Astrocyte (in vitro differentiated cells and primary cell): ENCODE results near the gene TANK. TPM values are rescaled to one million over a fixed set of nuclear protein-coding genes. Genes with fewer than 3 reads are reported as not detected.
"Not testable (repeated sequence)": the region's sequence is repeated elsewhere in the genome, so short reads cannot be mapped to it uniquely, and the experiment has no call there.

Experiments used
- DNase-seq: peaks from one replicate; pipeline ENCODE4 v3.0.0-alpha.2; 2010; ENCODE audit warnings: low read depth
- FAIRE-seq: peaks from 2 replicates; lab custom pipeline; 2011; peaks lifted over from hg19 to GRCh38; lab: Jason Lieb, UNC
- H2AFZ ChIP-seq: 2 replicates; pipeline ENCODE4 v1.6.0; 2012; ENCODE audit warnings: low read depth, low read length, inconsistent platforms
- H3K27ac ChIP-seq: 2 replicates; pipeline ENCODE4 v1.5.1; 2011; ENCODE audit warnings: low read depth, low read length, inconsistent platforms
- H3K27me3 ChIP-seq: 2 replicates; pipeline ENCODE4 v1.6.0; 2011; ENCODE audit warnings: low read length, inconsistent platforms; ENCODE audit not compliant: insufficient read depth
- H3K36me3 ChIP-seq: 2 replicates; pipeline ENCODE4 v1.5.1; 2011; ENCODE audit warnings: low read length, inconsistent platforms; ENCODE audit not compliant: insufficient read depth
- H3K4me1 ChIP-seq: 2 replicates; pipeline ENCODE4 v1.5.1; 2011; ENCODE audit warnings: low read length, inconsistent platforms; ENCODE audit not compliant: insufficient read depth
- H3K4me2 ChIP-seq: 2 replicates; pipeline ENCODE4 v1.6.0; 2012; ENCODE audit warnings: low read length, inconsistent platforms
- H3K4me3 ChIP-seq: 2 replicates; pipeline ENCODE4 v1.5.1; 2011; ENCODE audit warnings: low read depth, mild to moderate bottlenecking, low read length, inconsistent platforms; ENCODE audit not compliant: insufficient read depth
- H3K79me2 ChIP-seq: 2 replicates; pipeline ENCODE4 v1.6.0; 2012; ENCODE audit warnings: mild to moderate bottlenecking, low read length, inconsistent platforms; ENCODE audit not compliant: insufficient read depth
- H3K9ac ChIP-seq: 2 replicates; pipeline ENCODE4 v1.6.0; 2012; ENCODE audit warnings: mild to moderate bottlenecking, low read length, inconsistent platforms
- H3K9me3 ChIP-seq: 2 replicates; pipeline ENCODE4 v1.5.1; 2012; ENCODE audit warnings: low read depth, mild to moderate bottlenecking, low read length, inconsistent platforms; ENCODE audit not compliant: insufficient read depth
- H4K20me1 ChIP-seq: 2 replicates; pipeline ENCODE4 v1.6.0; 2012; ENCODE audit warnings: low read length, inconsistent platforms; ENCODE audit not compliant: insufficient read depth
- H3K27ac Mint-ChIP-seq: one replicate; pipeline ENCODE4 v1.8.0; 2021; ENCODE audit warnings: mild to moderate bottlenecking, mixed read lengths; ENCODE audit not compliant: unreplicated experiment
- H3K27me3 Mint-ChIP-seq: one replicate; pipeline ENCODE4 v1.8.0; 2021; ENCODE audit warnings: low read depth, mixed read lengths; ENCODE audit not compliant: unreplicated experiment
- H3K36me3 Mint-ChIP-seq: one replicate; pipeline ENCODE4 v1.8.0; 2021; ENCODE audit warnings: low read depth, mixed read lengths; ENCODE audit not compliant: unreplicated experiment
- H3K4me1 Mint-ChIP-seq: one replicate; pipeline ENCODE4 v1.8.0; 2021; ENCODE audit warnings: low read depth, mixed read lengths; ENCODE audit not compliant: unreplicated experiment
- H3K4me3 Mint-ChIP-seq: one replicate; pipeline ENCODE4 v1.8.0; 2021; ENCODE audit warnings: mild to moderate bottlenecking, moderate library complexity, mixed read lengths; ENCODE audit not compliant: unreplicated experiment
- H3K9me3 Mint-ChIP-seq: one replicate; pipeline ENCODE4 v1.8.0; 2021; ENCODE audit warnings: mild to moderate bottlenecking, mixed read lengths; ENCODE audit not compliant: unreplicated experiment
- CTCF ChIP-seq: IDR thresholded peaks from 2 replicates; pipeline ENCODE4 v1.5.1; 2011; ENCODE audit warnings: low read depth, mild to moderate bottlenecking, inconsistent platforms, low read length, moderate library complexity; ENCODE audit not compliant: insufficient read depth
- EZH2 ChIP-seq: IDR thresholded peaks from 2 replicates; pipeline ENCODE4 v1.6.1; 2012; ENCODE audit warnings: mild to moderate bottlenecking, low read length, inconsistent platforms; ENCODE audit not compliant: insufficient read depth
- total RNA-seq: library from RNA; stranded (reverse); gene quantifications from 2 replicates; pipeline ENCODE4 v1.2.1, GENCODE V29; 2021

Gene TANK
- total RNA-seq, 1 donor from 2014 or later, result 55.7 TPM

DNA sequence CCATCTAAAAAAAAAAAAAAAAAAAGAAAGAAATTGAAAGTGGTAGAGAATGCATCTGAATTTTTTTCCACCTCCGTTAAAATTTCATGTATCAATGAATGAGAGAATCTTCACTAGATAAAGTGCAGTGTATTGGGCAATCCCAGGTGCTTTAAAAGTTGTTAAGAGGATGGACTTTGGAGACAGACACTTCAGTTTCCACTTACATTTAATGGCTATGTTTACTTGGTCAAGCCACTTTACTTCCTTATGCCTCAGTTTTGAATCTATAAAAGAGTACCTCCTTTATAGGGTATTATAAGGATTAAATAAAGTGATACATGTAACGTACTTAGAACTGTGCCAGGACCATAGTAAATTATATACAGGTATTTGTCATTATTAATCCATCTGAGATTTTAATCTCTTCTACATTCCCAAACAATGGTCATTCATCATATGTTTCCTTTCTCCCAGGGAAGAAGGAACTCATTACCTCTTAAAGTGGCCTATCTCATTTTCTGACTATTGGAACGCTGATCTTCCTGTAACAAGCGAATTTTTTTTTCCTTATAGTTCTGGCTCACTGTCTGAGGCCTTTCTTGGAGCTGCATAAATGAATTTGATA, 29.1 kb upstream of the TANK start:
- H3K36me3 ChIP-seq, result no peaks in the 10 kb centered on the region
- H3K9ac ChIP-seq, result no peak overlapping the region
- no peaks in the 10 kb centered on the region for H3K79me2 ChIP-seq
- no peak for FAIRE-seq
- no peaks in the 10 kb centered on the region for H3K9me3 ChIP-seq
- Mint-ChIP-seq H3K27ac (no peak overlapping the region), H3K4me1 (peaks cover 10% of the 10 kb centered on the region), H3K27me3 (no peaks in the 10 kb centered on the region), H3K9me3 (no peaks in the 10 kb centered on the region), H3K4me3 (no peak overlapping the region), H3K36me3 (no peaks in the 10 kb centered on the region)
- no peak overlapping the region for H3K4me2 ChIP-seq
- no peak for TF ChIP-seq EZH2
- TF ChIP-seq CTCF, result no peak
- no peak overlapping the region for H2AFZ ChIP-seq
- no peaks in the 10 kb centered on the region for H4K20me1 ChIP-seq
- H3K4me3 ChIP-seq, result no peak overlapping the region
- no peak overlapping the region for H3K27ac ChIP-seq
- no peaks in the 10 kb centered on the region for H3K27me3 ChIP-seq
- DNase-seq, result no peak
- peaks cover 17% of the 10 kb centered on the region for H3K4me1 ChIP-seq

DNA sequence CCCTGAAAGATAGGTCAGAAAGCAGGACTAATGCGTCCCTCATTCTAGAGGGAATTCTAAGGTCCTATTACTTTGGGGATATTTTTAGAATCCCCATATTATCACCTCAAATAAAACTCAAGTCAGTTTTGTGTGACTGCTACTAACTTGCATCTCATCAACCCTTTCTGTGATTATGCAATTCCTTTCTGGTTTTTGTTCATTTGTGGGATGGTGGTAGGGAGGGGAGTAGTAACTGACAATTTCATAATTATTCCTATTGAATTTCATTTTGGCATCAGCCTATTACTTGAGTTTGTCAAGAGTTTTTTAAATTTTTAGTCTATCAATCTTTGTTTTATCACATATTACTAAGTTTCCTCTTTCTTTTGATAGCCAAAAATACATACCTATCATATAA, 28.4 kb upstream of the TANK start:
- Histone ChIP-seq H3K27me3 (no peaks in the 10 kb centered on the region), H4K20me1 (no peaks in the 10 kb centered on the region), H3K4me1 (peaks cover 21% of the 10 kb centered on the region), H3K36me3 (no peaks in the 10 kb centered on the region), H3K4me3 (no peak overlapping the region), H3K79me2 (no peaks in the 10 kb centered on the region), H3K9me3 (no peaks in the 10 kb centered on the region), H3K27ac (no peak overlapping the region), H3K9ac (no peak overlapping the region), H3K4me2 (no peak overlapping the region), H2AFZ (no peak overlapping the region)
- no peaks in the 10 kb centered on the region for H3K36me3 Mint-ChIP-seq
- FAIRE-seq (no peak), DNase-seq (no peak)
- no peak for TF ChIP-seq EZH2
- no peak for TF ChIP-seq CTCF
- no peaks in the 10 kb centered on the region for H3K27me3 Mint-ChIP-seq
- H3K4me3 Mint-ChIP-seq, result no peak overlapping the region
- peaks cover 16% of the 10 kb centered on the region for H3K4me1 Mint-ChIP-seq
- H3K9me3 Mint-ChIP-seq, result no peaks in the 10 kb centered on the region
- H3K27ac Mint-ChIP-seq, result no peak overlapping the region

DNA sequence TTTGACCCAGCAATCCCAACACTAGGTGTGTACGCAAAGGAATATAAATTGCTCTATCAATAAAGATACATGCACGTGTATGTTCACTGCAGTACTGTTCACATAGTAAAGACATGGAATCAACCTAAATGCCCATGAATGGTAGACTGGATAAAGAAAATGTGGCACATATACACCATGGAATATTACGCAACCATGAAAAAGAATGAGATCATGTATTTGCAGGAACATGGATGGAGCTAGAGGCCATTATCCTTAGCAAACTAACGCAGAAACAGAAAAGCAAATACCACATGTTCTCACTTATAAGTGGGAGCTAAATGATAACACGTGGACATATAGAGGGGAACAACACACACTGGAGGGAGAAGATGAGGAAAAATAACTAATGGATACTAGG, 27.8 kb upstream of the TANK start:
- not testable (repeated sequence) for H3K36me3 Mint-ChIP-seq, H3K27ac ChIP-seq, H3K9ac ChIP-seq, H3K27me3 Mint-ChIP-seq, H3K9me3 Mint-ChIP-seq, H3K4me3 ChIP-seq, H3K4me2 ChIP-seq, H3K27ac Mint-ChIP-seq, H3K9me3 ChIP-seq, H3K27me3 ChIP-seq, H2AFZ ChIP-seq, H3K4me3 Mint-ChIP-seq, FAIRE-seq, H3K36me3 ChIP-seq, H3K79me2 ChIP-seq, DNase-seq, H4K20me1 ChIP-seq
- H3K4me1 ChIP-seq, result peaks cover 21% of the 10 kb centered on the region
- peaks cover 18% of the 10 kb centered on the region for H3K4me1 Mint-ChIP-seq
